ENCODE measurements around the gene TBL1X.
"Not testable (repeated sequence)": the region's sequence is repeated elsewhere in the genome, so short reads cannot be mapped to it uniquely, and the experiment has no call there.

Gene TBL1X

GRCh38 chrX:9528498-9528897 is 63.6 kb downstream of the TBL1X start:
- H3K4me1 ChIP-seq (ENCODE audit: control insufficient read depth, insufficient read depth, low read length): peaks cover 7% of the 10 kb centered on the region
- no peaks in the 10 kb centered on the region for H3K36me3 ChIP-seq (ENCODE audit: control insufficient read depth, insufficient read depth, low read length)
- H3K9ac ChIP-seq (ENCODE audit: low read depth, low read length): no peak overlapping the region

GRCh38 chrX:9529223-9529622 is 64.4 kb downstream of the TBL1X start:
- Histone ChIP-seq H3K36me3 (ENCODE audit: control insufficient read depth, insufficient read depth, low read length) (no peaks in the 10 kb centered on the region), H3K9me3 (ENCODE audit: control insufficient read depth, insufficient read depth, low read length) (no peaks in the 10 kb centered on the region), H3K27me3 (ENCODE audit: control insufficient read depth, insufficient read depth, low read length) (no peaks in the 10 kb centered on the region), H3K4me1 (ENCODE audit: control insufficient read depth, insufficient read depth, low read length) (peaks cover 7% of the 10 kb centered on the region), H3K9ac (ENCODE audit: low read depth, low read length) (no peak overlapping the region), H3K4me3 (ENCODE audit: low read depth, low read length) (no peak overlapping the region)

More at GRCh38 chrX:9528498-9528897, 63.6 kb downstream of the TBL1X start:
- no peaks in the 10 kb centered on the region for H3K27me3 ChIP-seq (ENCODE audit: control insufficient read depth, insufficient read depth, low read length)
- H3K9me3 ChIP-seq (ENCODE audit: control insufficient read depth, insufficient read depth, low read length): no peaks in the 10 kb centered on the region
- H3K4me3 ChIP-seq (ENCODE audit: low read depth, low read length): no peak overlapping the region

GRCh38 chrX:9530848-9531274 is 66.0 kb downstream of the TBL1X start:
- H3K36me3 ChIP-seq (ENCODE audit: control insufficient read depth, insufficient read depth, low read length): no peaks in the 10 kb centered on the region

GRCh38 chrX:9532349-9532748 is 67.5 kb downstream of the TBL1X start:
- Histone ChIP-seq H3K4me1 (ENCODE audit: control insufficient read depth, insufficient read depth, low read length) (no peaks in the 10 kb centered on the region), H3K36me3 (ENCODE audit: control insufficient read depth, insufficient read depth, low read length) (no peaks in the 10 kb centered on the region), H3K4me3 (ENCODE audit: low read depth, low read length) (no peak overlapping the region)

More at GRCh38 chrX:9530848-9531274, 66.0 kb downstream of the TBL1X start:
- Histone ChIP-seq H3K27me3 (ENCODE audit: control insufficient read depth, insufficient read depth, low read length) (no peaks in the 10 kb centered on the region), H3K9ac (ENCODE audit: low read depth, low read length) (no peak overlapping the region), H3K4me3 (ENCODE audit: low read depth, low read length) (no peak overlapping the region), H3K4me1 (ENCODE audit: control insufficient read depth, insufficient read depth, low read length) (peaks cover 5% of the 10 kb centered on the region), H3K9me3 (ENCODE audit: control insufficient read depth, insufficient read depth, low read length) (no peaks in the 10 kb centered on the region)

GRCh38 chrX:9533611-9534010 is 68.8 kb downstream of the TBL1X start:
- no peak overlapping the region for H3K4me3 ChIP-seq (ENCODE audit: low read depth, low read length)
- H3K9ac ChIP-seq (ENCODE audit: low read depth, low read length): no peak overlapping the region
- H3K9me3 ChIP-seq (ENCODE audit: control insufficient read depth, insufficient read depth, low read length): no peaks in the 10 kb centered on the region
- no peaks in the 10 kb centered on the region for H3K36me3 ChIP-seq (ENCODE audit: control insufficient read depth, insufficient read depth, low read length)
- H3K27me3 ChIP-seq (ENCODE audit: control insufficient read depth, insufficient read depth, low read length): no peaks in the 10 kb centered on the region
- no peaks in the 10 kb centered on the region for H3K4me1 ChIP-seq (ENCODE audit: control insufficient read depth, insufficient read depth, low read length)

More at GRCh38 chrX:9532349-9532748, 67.5 kb downstream of the TBL1X start:
- H3K27me3 ChIP-seq (ENCODE audit: control insufficient read depth, insufficient read depth, low read length): no peaks in the 10 kb centered on the region
- no peak overlapping the region for H3K9ac ChIP-seq (ENCODE audit: low read depth, low read length)
- H3K9me3 ChIP-seq (ENCODE audit: control insufficient read depth, insufficient read depth, low read length): no peaks in the 10 kb centered on the region

GRCh38 chrX:9534686-9535085 is 69.8 kb downstream of the TBL1X start:
- Histone ChIP-seq H3K4me1 (ENCODE audit: control insufficient read depth, insufficient read depth, low read length) (no peaks in the 10 kb centered on the region), H3K9ac (ENCODE audit: low read depth, low read length) (no peak overlapping the region), H3K27me3 (ENCODE audit: control insufficient read depth, insufficient read depth, low read length) (no peaks in the 10 kb centered on the region), H3K36me3 (ENCODE audit: control insufficient read depth, insufficient read depth, low read length) (no peaks in the 10 kb centered on the region), H3K4me3 (ENCODE audit: low read depth, low read length) (no peak overlapping the region), H3K9me3 (ENCODE audit: control insufficient read depth, insufficient read depth, low read length) (no peaks in the 10 kb centered on the region)

- Histone ChIP-seq H3K27me3 (ENCODE audit: control insufficient read depth, insufficient read depth, low read length) (no peaks in the 10 kb centered on the region), H3K9me3 (ENCODE audit: control insufficient read depth, insufficient read depth, low read length) (no peaks in the 10 kb centered on the region), H3K4me1 (ENCODE audit: control insufficient read depth, insufficient read depth, low read length) (no peaks in the 10 kb centered on the region), H3K36me3 (ENCODE audit: control insufficient read depth, insufficient read depth, low read length) (no peaks in the 10 kb centered on the region), H3K9ac (ENCODE audit: low read depth, low read length) (no peak overlapping the region), H3K4me3 (ENCODE audit: low read depth, low read length) (no peak overlapping the region)
These were observed 70.2 kb downstream of the TBL1X start for GRCh38 chrX:9535101-9535500.

GRCh38 chrX:9536156-9536555 is 71.3 kb downstream of the TBL1X start:
- not testable (repeated sequence) for H3K36me3 ChIP-seq (ENCODE audit: control insufficient read depth, insufficient read depth, low read length); H3K9me3 ChIP-seq (ENCODE audit: control insufficient read depth, insufficient read depth, low read length); H3K4me1 ChIP-seq (ENCODE audit: control insufficient read depth, insufficient read depth, low read length); H3K27me3 ChIP-seq (ENCODE audit: control insufficient read depth, insufficient read depth, low read length); H3K4me3 ChIP-seq (ENCODE audit: low read depth, low read length); H3K9ac ChIP-seq (ENCODE audit: low read depth, low read length)

- H3K27me3 ChIP-seq (ENCODE audit: control insufficient read depth, insufficient read depth, low read length): no peaks in the 10 kb centered on the region
- no peaks in the 10 kb centered on the region for H3K9me3 ChIP-seq (ENCODE audit: control insufficient read depth, insufficient read depth, low read length)
- no peaks in the 10 kb centered on the region for H3K36me3 ChIP-seq (ENCODE audit: control insufficient read depth, insufficient read depth, low read length)
- H3K4me3 ChIP-seq (ENCODE audit: low read depth, low read length): no peak overlapping the region
- no peak overlapping the region for H3K9ac ChIP-seq (ENCODE audit: low read depth, low read length)
- H3K4me1 ChIP-seq (ENCODE audit: control insufficient read depth, insufficient read depth, low read length): no peaks in the 10 kb centered on the region
These were observed 72.9 kb downstream of the TBL1X start for GRCh38 chrX:9537781-9538180.

- Histone ChIP-seq H3K27me3 (ENCODE audit: control insufficient read depth, insufficient read depth, low read length) (no peaks in the 10 kb centered on the region), H3K9ac (ENCODE audit: low read depth, low read length) (no peak overlapping the region), H3K4me1 (ENCODE audit: control insufficient read depth, insufficient read depth, low read length) (no peaks in the 10 kb centered on the region), H3K36me3 (ENCODE audit: control insufficient read depth, insufficient read depth, low read length) (no peaks in the 10 kb centered on the region), H3K9me3 (ENCODE audit: control insufficient read depth, insufficient read depth, low read length) (no peaks in the 10 kb centered on the region), H3K4me3 (ENCODE audit: low read depth, low read length) (no peak overlapping the region)
These were observed 73.7 kb downstream of the TBL1X start for GRCh38 chrX:9538544-9539045.

- no peak overlapping the region for H3K4me3 ChIP-seq (ENCODE audit: low read depth, low read length)
- H3K36me3 ChIP-seq (ENCODE audit: control insufficient read depth, insufficient read depth, low read length): no peaks in the 10 kb centered on the region
- H3K9me3 ChIP-seq (ENCODE audit: control insufficient read depth, insufficient read depth, low read length): no peaks in the 10 kb centered on the region
- H3K27me3 ChIP-seq (ENCODE audit: control insufficient read depth, insufficient read depth, low read length): no peaks in the 10 kb centered on the region
- no peak overlapping the region for H3K9ac ChIP-seq (ENCODE audit: low read depth, low read length)
- H3K4me1 ChIP-seq (ENCODE audit: control insufficient read depth, insufficient read depth, low read length): no peaks in the 10 kb centered on the region
These were observed 74.9 kb downstream of the TBL1X start for GRCh38 chrX:9539605-9540387.

GRCh38 chrX:9542106-9542760 is 77.4 kb downstream of the TBL1X start:
- H3K9ac ChIP-seq (ENCODE audit: low read depth, low read length): no peak overlapping the region
- no peaks in the 10 kb centered on the region for H3K9me3 ChIP-seq (ENCODE audit: control insufficient read depth, insufficient read depth, low read length)
- no peak overlapping the region for H3K4me3 ChIP-seq (ENCODE audit: low read depth, low read length)
- no peaks in the 10 kb centered on the region for H3K27me3 ChIP-seq (ENCODE audit: control insufficient read depth, insufficient read depth, low read length)
- H3K4me1 ChIP-seq (ENCODE audit: control insufficient read depth, insufficient read depth, low read length): no peaks in the 10 kb centered on the region
- no peaks in the 10 kb centered on the region for H3K36me3 ChIP-seq (ENCODE audit: control insufficient read depth, insufficient read depth, low read length)
